Measurements from ENCODE around the gene HS3ST1.

HS3ST1 gene

DNA sequence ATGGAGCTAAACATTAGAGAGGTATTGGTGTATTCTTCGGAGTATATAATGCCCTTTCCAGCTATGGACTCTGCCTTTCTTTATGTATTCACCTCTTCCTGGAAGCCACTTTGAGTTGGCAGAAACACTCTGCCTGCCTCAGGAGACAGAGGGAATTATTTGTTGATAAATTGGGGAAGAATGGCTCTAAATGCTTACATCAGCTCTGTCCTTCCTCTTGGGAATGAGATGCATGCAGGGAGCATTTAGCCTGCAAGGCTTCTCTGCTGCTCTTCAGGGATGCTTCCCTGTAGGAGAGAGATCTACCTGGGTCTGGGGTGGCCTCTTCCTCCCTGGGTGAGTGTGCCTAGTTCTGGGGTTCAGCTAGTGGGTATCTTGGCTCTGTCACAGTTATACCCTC lies 6.9 kb upstream of the HS3ST1 start:
- DNase-seq (ENCODE audit: low read depth, low spot score) = no peak

DNA sequence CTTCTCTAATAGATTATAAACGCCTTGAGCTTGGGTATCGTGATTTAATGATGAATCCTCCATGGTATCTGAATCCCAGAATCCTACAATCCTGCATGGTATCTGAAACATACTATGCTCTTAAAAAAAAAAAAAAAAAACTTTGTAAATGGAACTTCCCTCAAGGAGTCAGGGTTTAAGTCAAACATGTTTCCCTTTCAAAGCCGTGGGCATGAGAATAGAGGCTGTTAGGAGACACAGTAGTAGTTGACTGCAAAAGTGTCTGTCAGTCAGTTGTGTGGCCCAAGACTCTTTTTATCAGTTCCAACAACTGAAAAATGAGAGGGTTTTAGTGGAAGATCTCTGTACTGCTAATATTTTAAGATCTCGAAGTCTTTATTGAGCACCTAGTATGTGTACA lies 2.4 kb upstream of the HS3ST1 start:
- no peak for DNase-seq (ENCODE audit: low read depth, low spot score)

DNA sequence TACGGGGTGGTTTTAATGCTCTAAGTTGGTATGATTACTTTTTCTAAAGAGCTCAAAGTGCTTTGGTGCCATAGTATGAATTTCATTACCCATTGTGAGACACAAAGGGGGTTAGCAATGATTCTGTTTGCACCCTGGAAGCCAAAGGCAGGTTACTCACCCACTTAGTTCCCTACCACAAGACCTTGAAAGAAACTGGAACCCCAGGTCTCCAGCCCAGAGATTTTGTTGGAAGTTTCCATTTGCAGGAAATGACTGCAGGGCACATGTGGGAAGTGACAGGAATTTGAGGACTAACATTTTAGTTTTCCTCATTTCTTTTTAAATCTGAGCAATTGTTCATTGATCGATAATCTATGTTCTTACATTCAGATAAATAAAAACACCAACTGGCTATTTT lies 1.8 kb upstream of the HS3ST1 start:
- no peak for DNase-seq (ENCODE audit: low read depth, low spot score)

DNA sequence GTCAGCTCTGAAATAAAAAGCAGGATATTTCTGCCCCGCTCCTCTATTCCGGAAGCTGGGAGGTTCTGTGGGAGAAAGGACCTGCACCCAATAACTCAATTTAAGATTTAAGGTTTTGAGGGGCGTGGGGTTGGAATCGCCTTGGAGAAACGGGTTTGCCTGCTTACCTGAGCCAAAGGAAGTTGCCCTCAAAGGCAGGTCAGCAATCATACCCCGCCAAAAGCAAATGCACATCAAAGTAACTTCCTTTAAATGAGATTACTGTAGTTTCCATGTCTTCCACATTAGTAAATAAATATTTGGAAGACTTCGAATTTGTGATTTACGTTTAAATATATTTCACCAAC lies 978 bp upstream of the HS3ST1 start:
- DNase-seq (ENCODE audit: low read depth, low spot score) = no peak

DNA sequence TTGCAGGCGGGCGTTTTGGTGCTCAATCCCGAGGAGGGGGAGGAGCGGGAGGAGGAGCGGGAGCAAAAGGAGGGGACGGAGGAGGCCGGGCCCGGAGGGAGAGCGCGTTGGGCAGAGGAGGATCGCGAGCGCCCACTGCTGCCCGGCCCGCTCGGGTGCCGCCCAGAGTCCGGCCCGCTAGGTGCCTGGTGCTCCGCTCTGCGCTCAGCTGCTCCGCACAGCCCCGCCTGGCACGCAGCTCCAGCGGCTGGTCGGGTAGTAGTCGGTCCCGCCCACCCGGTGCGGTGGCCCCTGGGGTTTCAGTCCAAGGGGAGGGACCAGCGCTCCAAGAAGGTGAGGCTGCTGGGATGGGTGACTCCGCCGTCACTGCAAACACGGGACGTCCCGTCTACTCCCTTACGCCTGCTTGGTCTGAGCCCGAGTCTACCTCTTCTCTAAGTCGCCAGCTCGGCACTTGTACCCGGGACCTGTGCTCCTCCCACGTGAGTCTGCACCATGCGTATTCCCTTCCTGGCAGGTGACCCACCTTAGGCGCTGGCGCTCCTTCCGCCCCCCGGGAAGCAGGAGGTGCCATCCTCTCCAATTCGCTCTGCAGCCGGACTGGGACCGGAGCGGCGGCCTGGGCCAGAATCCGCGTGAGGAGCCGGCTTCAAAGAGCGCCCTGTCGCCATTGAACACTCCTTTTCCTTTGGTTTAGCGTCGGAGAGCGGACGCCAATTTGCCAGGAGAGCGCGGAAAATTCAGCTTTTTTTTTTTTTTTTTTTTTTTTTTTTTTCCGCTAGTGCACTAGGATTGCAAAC lies 405 bp upstream of the HS3ST1 start:
- peak; percentile 3 for DNase-seq (ENCODE audit: low read depth, low spot score)

DNA sequence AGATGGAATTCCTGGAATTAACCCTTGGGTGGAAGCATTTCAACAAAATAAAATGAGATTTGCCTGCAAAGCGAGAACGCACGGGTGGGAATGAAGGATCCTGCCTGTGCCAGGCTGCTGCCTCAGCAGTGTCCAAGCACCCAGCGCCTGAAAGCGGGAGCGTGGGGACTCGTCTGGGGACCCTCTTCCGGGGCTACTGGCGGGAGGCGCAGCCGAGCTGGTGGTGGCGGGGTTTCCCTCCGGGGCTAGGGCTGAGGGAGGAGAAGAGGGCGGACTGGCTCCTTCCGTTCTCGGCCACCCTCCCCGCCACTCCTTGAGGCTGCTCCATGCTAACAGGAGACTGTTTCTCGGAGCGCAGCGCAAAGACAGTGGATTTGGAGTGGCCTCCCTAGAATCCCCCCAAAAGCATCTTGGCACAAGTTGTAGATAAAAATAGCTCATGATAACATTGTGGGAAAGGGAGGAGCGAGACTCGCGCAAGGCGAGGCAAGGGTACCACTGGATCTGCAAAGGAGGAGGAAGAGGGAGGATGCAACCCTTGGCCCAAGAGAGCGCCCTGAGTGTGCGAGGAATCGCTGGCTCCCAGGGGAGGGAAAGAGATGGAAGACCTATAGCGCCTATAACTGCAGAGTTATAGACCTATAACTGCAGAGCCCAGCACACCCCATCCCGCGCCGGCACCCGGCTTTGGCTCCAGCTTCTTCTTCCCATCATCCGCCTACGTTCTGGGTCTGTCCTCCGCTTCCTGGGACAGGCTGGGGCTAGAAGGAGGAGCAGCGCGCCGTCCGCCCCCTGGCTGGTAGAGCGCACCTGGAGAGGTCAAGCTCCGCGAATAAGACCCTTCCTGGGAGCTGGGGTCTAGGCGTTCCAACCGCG lies 1.3 kb downstream of the HS3ST1 start:
- DNase-seq (ENCODE audit: low read depth, low spot score) = no peak

DNA sequence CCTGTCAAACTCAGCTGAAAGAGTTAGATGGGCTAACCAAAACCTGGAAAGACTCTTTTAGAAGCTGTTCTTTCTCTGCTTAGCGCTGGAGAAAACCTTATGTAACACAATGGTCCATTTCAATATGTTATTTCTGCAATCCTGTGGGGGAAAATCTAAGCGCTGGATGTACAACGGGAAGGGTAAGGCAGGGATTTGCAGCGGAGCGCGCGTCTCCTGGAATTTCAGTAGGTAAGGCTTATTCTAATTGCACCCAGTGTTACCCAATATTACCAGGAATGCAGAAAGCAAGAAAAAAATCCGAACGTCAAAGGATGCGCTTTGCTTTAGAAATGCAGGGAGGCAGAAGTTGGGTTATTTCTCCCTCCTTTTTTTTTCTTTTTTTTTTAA lies 2.0 kb downstream of the HS3ST1 start:
- DNase-seq (ENCODE audit: low read depth, low spot score) = no peak

DNA sequence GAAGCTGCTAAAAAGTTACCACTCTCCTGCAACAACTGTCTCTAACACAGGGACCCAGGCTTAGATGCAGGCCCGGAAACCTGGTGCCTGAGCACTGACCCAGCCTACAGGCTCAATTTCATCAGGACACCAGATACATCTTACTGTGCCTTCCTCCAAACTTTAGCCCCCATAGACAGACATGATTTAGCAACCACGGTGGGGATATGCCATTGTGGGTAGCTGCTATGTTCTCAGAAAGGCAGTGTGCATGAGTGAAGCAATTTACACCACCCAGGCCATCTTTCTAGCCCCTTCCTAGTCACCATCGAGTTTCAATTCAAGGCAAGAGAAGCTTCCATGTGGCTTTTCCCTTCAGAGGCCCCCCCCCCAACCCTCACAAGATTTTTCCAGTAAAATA lies 2.7 kb downstream of the HS3ST1 start:
- no peak for DNase-seq (ENCODE audit: low read depth, low spot score)

DNA sequence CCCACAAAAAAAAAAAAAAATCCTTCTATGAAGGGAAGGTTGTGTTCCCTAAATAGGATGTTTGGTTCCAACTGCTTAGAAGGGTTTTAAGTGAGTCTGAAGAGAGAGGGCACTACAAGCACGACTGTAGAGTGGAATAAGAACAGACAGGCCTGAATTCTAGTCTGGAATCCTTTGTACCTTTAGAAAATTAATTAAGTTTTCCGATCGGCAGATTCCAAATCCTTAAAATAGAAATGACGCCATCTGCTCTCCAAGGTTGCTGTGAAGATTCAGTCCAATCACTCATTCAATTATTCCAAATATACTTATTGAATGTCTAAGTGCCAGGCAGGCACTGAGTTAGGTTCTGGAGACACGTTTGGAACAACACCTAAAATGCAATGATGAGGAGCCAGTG lies 3.8 kb downstream of the HS3ST1 start:
- no peak for DNase-seq (ENCODE audit: low read depth, low spot score)

DNA sequence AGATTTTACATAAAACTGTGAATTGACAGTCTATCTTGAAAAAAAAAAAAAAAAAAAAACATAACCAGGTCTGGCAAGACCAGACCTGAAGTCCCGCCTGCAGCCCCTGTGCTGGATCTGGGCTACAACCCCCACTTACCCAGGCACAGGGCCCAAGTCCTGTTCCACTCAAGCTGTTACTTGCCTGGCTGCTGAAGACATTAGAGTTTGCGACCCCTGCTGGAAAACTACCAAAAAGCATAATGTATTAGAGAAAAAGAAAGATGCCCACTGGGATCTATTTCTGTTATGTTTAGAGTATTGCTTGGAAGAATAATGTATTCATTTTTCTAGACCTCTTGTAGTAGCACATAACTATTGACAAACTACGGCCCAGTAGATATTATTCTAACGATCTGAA lies 4.7 kb downstream of the HS3ST1 start:
- no peak for DNase-seq (ENCODE audit: low read depth, low spot score)

DNA sequence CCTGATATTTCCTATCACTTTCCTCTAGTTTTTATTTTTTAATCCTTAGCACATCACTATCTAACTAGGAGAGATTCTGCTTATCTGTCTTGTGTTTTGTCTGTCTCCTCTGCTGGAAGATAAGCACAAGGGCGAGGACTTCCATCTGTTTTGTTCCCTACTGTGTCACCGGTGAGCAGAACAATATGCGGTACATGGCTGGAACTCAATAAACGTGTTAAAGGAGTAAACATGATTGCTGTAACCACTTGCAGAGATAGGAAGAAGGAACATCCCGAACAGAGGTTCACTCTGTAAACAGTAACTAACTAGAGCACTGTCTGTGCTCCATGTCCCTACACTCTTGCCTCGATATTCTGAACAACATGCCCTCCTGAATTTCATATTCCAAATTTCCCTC lies 5.2 kb downstream of the HS3ST1 start:
- no peak for DNase-seq (ENCODE audit: low read depth, low spot score)

DNA sequence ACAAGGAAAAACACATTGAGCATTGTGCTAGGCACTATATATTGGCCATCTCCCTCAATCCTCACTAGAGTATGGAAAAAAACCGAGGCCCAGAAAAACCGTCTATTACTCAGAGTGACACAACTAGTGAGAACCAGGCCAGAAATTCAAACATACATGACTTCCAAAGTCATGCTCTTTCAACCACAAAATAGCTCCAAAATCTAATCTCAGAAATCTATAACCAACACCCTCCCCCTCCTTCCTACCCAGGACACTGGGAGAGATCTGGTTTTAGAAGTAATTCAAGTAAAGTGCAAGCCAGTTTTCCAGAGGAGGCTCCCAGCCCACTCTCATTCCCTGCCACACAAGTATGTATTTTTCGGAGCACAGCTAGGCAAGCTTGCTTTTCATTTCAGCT lies 7.6 kb downstream of the HS3ST1 start:
- DNase-seq (ENCODE audit: low read depth, low spot score) = no peak

DNA sequence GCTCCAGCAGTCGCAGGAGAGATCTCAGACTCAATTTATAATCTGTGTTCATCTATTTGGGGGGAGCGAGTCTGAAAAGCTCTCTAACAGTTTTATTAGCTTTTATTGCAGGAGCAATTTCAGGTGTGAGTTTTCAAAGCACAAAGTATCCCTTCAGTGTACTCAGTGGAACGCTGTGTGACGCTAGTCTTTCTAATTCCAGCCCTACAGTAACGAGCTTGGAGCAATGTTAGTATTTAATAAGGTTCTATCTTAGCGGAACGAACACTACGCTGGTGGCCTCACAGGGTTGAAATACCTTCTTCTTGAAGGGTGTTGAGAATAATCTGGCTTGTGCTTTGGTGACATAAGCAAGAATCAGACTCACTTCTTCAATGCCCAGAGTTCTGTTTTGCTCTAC lies 8.4 kb downstream of the HS3ST1 start:
- DNase-seq (ENCODE audit: low read depth, low spot score) = no peak

DNA sequence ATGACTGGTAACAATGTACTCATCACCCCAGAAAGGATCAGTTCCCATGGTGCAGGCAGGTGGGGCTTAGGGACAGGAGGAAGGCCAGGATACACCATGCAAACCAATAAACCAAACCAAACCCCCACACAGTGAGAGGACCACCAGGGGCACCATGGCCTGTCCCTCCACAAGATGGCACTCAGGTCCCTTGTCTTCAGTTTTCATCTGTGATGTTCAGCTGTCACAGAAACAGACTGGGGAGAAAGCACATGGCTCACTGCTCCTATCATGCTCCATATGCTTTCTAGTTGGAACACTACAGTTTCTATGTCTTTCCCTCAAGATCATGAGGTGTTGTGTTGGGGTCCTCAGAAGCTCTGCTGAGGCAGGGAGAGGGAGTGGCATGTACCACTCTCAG lies 10.1 kb downstream of the HS3ST1 start:
- DNase-seq (ENCODE audit: low read depth, low spot score) = no peak

DNA sequence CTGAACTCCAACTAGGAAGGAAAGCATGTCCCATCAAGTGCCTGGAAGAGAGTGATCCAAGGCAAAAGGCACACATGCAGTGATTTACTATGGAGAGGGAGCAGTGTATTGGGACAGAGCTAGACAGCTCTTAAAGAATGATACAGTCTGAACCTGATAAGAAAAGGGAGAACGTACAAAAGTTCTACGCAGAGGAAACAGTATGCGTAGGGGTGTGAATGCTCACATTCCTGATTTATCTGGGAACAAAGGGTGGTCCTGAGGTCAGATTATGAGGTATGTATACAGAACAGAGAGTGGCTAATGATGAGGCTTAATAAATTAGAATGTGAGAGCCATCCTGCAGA lies 12.0 kb downstream of the HS3ST1 start:
- DNase-seq (ENCODE audit: low read depth, low spot score) = no peak

DNA sequence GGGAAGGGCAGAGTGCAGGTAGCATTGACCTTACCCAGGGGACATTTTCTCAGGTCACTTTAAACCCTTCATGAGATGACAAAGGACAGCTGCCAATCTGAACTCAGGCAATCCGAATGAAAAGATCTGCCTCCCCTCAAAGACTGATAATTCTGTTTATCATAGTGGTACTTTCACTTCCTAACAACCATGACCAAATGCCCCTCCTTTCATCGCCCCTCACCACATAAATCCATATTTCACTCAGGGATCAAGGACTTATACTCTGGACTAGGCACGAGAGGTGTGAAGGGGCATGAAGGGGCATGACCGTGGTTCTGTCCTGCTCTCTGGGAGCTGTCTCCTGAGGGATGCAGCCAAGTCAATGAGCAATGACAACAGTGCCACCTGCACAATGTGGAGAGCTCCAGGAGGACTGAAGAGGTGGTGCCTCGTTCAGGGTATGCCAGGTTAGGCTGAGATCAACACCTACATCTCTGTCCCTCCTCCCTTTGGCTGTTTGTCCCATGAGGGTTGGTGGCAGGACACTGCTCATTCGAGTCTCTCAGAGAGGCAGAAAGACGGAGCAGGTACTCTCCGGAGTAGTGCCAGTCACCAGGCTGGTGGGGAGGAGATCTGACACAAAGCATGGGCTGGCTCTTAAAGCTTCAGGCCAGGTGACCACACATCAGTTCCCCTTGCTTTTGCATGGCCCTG lies 12.5 kb downstream of the HS3ST1 start:
- DNase-seq (ENCODE audit: low read depth, low spot score) = no peak

DNA sequence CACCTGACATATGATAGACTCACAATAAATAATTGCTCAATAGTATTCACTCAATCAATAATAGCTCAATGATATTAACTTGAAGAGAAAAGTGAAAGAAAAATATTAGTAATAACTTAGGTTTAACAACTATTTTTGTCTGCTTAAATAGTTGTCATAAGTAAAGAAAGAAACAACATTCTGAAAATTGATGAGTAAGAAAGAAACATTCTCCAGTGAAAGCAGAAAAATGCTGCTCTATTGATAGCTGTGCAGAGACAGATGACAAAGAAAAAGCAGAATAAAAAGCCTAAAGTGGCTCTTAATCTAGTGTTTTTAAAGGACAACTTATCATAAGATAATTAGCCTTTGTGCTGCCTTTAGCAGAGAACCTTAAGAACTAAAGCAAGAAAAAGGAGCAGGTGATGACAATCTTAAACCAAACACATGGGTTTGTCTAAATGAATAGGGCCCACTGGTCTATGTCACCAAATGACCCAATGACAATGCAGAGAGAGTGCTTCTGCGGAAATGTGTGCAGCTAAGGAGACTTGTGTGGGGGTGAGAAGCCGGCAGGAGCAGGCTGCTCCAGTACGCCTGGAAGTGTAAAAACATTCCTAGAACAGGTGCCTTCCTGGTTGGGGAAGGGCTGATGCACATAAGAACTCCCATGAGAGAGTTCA lies 13.2 kb downstream of the HS3ST1 start:
- DNase-seq (ENCODE audit: low read depth, low spot score) = no peak

DNA sequence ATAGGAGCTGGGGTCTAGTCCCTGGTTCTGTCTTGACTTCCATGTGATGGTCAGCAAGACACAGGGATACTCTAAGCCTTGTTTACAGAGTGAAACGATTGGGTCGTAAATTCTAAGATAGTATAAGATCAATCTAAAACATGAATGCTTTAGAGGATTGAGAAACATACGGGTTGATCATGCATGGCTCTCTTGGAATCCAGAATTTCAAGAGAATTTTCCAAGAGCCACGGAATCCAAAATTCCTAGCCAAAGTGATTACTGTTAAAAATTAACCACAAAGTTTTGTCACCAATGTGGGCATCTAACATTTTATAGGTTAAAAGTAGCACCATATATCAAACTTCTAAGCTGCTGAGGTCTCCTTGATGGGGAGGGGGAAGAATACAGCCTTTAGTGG lies 16.5 kb downstream of the HS3ST1 start:
- DNase-seq (ENCODE audit: low read depth, low spot score) = no peak

DNA sequence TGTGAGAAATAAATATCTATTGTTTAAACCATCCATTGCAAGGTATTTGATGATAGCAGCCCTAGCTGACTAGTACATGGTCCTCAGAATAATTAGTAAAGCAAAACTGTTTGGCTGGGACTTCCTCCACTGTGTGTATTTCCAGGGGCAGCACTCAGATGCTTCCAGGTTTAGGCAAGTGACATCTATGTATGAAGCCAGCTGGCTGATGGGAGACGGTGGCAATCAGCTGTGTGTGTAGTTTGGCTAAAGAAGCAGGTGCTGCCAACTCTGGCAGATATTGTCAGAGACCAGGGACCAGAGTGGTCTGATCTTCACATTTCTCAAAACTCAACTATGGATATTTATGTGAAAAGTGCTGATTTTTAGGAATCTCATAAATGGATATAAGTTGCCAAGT lies 19.1 kb downstream of the HS3ST1 start:
- DNase-seq (ENCODE audit: low read depth, low spot score) = no peak

DNA sequence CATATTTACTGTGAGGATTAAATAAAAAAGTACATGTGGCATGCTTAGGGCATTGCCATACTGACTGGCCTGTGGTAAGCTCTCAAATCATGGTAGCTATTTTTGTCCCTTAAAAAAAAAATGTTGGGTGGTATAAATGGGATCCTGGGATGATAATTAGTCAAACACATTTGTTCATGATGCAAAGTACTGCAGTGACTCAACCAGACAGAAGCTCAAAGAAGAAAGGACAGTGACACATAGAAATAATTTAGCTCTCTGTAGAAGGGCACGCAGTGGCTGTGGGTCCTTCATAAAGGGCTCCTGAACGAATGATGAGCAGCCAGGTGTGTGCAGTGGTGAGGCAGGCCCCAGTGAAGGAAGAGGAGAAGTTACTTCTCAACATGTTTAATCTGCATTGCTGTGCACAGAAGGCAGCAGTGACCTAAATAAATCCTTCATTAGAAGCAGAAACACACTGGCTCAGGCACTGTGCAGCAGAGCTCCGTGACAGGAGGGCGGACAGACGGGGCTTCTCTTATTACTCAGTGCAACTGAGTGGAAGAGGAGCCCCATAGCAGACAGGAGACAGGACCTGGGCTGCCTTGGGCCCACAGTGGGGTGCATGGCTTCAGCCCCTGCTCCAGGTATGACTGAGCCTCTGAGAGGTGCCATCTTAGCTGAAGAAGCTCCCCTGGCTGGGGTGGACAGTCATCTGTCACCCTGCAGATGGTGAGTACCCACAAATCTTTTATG lies 20.3 kb downstream of the HS3ST1 start:
- DNase-seq (ENCODE audit: low read depth, low spot score) = no peak

DNA sequence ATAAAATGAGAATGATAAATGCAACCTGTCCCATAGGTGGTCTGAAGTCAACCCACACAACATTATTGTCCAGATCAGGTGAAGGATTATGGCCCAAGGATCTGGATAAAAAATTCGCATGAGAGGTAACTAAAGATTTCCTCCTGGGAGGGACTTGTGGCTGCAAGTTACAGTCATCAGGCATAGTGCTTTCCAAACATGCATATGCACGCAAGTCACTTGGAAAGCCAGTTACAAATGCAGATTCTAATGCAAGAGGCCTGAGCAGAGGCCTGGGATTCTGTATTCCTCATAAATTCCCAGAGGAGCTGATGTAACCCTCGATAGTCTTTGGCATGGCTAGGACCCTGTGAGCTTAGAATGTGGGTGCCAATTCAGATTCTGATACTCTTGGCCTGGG lies 21.1 kb downstream of the HS3ST1 start:
- no peak for DNase-seq (ENCODE audit: low read depth, low spot score)

DNA sequence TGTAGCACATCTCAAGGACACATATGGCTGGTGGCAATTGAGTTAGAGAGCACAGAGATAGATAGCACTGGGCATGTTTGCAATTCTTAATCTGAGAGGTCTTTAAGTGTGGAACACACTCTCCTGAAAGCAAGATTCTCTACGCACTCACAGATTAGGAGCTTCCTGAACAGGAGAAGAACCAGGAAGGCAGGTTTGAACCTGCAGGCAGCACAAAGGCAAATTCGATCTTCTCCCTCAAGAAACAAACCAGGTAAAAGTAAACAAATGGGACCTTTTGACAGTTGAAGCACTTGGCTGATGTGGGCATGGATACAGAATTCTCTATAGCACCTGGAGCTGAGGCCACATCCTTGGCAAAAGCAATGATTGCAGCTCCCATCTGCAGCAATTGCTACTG lies 24.3 kb downstream of the HS3ST1 start:
- DNase-seq (ENCODE audit: low read depth, low spot score) = no peak
